Stimulated activated CD4-positive, alpha-beta T cell treated with anti-CD3 and anti-CD28 coated beads, Interleukin-4, amount 100 ng/mL, for 1 hour (primary cell): ENCODE measurements around the gene NADSYN1.
"Not testable (repeated sequence)": the region's sequence is repeated elsewhere in the genome, so short reads cannot be mapped to it uniquely, and the experiment has no call there.

Experiments
- DNase-seq: peaks from one replicate; pipeline ENCODE4 v3.0.0-alpha.2; 2020

Gene NADSYN1

DNA sequence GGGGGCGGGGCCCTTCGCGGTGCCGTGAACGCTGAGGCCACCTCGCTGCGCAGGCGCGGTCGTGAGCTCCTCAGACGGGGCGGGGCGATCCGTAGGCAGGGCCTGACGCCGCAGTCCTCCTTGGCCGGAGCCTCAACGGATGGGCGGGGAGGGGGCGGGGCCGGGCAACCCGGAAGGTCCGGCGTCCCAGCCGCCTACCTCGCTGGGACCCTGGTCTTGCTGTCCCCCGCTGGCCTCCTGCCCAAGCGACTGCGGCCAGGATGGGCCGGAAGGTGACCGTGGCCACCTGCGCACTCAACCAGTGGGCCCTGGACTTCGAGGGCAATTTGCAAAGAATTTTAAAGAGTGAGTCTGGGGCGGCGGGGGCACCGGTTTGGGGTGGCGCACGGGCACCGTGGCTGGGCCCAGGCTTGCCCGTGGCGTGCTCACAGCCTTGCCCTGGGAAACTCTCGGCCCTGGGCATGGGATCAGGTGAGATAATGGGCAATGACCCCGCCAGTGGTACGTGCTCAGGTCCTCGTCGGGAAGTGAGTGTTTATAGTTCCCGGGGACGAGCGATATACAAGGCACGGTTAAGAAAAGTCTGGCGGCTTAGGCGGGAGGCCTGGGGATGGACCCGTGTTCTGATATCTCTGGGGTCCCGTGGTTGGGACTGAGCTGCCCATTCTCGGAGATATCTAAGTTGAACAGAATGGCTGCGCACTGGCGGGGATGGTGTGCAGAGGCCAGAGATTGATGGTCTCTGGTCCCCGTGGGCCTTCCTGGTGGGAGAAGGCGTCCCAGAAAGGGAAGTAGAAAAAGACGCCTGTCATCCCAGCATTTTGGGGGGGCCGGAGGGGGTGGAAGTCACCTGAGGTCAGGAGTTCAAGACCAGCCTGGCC is at the start of gene NADSYN1:
NADSYN1 (plus strand) TSS at position 167 of the 881 bp plus-strand sequence; CDS start at position 261, 94 bp downstream.
- peak; percentile 96 for DNase-seq

DNA sequence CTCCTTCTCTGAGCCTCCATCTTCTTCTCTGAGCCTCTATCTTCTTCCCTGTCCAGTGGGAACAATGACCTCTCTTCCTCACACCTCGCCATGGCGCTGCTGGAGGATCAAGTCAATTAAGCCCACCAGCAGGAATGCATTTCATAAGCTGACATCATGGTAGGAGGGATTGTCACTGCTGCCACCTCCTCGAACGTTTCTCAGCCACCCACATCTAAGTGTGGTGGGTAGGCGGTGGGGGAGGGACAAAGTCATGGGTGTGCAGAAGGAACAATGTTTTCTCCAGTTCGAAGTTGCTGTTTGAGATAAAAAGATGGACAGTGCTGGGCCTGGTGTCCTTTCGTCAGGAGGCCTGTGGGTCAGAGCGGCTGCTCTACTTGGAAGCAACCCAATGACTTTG is 48.8 kb upstream of the NADSYN1 start:
- no peak for DNase-seq

- DNase-seq: no peak
These were observed 46.3 kb upstream of the NADSYN1 start for GRCh38 chr11:71406681-71407080.

- DNase-seq: no peak
These were observed 45.6 kb upstream of the NADSYN1 start for GRCh38 chr11:71407356-71407755.

DNA sequence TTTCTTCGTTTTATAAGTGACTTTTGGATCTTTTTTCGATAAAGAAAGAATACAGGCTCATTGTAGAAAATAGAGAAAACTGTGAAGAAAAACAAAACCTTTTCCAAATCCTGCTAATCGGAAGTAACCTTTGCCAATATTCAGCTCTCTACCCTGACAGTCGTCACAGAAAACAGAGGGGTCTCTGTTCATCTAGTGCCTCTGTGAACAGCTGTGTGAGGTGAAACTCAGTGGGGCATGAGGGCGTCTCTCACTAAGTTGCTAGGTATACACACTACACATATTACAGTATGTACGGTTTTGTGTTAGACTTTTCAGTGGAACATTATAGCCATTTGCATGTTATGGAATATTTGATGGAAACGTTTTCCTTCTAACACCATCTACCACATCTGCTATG is 44.2 kb upstream of the NADSYN1 start:
- DNase-seq: no peak

GRCh38 chr11:71410363-71410966 is 42.5 kb upstream of the NADSYN1 start:
- no peak for DNase-seq

GRCh38 chr11:71414645-71415044 is 38.4 kb upstream of the NADSYN1 start:
- no peak for DNase-seq

- DNase-seq: no peak
These were observed 34.4 kb upstream of the NADSYN1 start for GRCh38 chr11:71418643-71419042.

DNA sequence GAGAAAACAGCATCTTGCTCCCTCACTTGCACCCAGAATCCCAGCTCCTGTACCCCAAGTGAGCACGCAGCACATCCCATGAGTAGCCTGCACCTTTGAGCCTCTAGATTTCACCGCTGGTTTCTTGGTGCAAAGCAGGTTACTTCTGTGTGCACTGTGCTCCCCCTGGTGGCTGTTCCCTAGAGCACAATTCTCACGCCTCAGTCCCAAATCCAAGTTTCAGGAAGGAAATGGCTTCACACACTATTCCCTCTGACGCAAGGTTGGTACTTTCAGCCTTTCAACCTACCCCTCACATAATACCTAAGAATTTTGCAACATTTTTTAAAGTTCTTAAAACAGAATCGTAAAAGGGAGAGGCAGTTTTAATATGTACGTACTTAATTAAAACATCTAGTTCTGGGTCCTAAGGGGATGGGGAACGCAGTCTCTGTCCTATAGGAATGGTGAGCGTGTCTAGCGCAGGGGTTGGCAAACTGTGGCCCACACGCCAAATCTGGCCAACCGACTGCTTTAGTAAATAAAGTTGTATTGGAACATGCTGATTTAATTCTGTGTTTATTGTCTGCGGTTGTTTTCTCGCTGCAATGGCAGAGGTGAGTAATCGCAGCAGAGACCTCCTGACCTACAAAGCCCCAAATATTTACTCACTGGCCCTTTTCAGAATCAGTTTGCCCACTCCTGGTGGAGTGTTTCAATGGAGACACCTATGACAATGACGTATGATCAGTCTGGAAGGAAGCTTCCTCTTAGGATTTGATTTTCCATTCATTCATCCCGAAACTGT is 32.4 kb upstream of the NADSYN1 start:
- DNase-seq: no peak

- no peak for DNase-seq
These were observed 31.5 kb upstream of the NADSYN1 start for GRCh38 chr11:71421392-71421950.

GRCh38 chr11:71422318-71422717 is 30.7 kb upstream of the NADSYN1 start:
- DNase-seq: not testable (repeated sequence)

DNA sequence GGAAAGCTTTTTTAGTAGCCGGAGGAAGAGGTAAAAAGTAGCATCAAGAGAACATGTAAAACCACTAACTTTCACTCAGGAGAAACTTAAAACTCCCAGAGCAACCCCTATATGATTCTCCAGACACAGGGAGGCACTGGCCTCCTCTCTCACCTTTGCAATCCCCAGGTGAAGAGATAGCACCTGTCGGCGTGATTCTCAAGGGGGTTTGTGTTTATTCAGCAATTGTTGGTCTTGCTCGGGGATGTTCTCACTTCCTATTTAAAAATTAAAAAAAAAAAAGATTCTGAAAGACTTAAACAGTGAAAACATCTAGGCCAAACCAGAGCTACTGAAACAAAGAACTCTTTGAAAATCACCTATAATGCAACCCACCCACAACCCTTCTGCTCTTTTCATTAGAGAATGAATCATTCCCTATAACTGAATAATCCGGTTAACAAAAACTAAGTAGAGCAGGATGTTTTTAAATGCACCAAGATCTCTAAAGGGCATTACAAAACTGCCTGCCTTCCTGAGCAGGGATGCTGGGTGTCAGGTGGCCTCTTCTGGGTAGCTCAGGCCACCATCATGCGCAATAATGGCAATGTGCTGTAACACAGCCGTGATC is 29.7 kb upstream of the NADSYN1 start:
- no peak for DNase-seq

- no peak for DNase-seq
These were observed 27.6 kb upstream of the NADSYN1 start for GRCh38 chr11:71425409-71425808.

DNA sequence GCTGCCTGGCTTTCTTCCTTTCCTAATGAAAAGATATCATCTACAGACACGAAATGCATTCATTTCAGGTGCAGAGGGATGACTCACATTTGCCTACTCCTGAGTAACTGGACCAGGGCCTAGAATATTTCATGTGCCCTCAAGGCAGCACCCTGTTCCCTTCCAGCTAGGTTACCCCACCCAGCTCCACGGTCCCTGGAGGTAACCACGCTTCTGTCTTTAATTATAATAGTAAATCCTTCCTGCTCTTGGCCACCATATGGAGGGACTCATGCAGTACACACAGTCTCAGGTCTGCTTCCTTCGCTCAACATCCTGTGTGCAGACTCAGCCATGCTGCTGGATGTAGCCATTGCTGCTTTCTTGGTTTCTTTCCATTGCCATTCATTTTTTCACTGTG is 27.1 kb upstream of the NADSYN1 start:
- no peak for DNase-seq

GRCh38 chr11:71426413-71426812 is 26.6 kb upstream of the NADSYN1 start:
- no peak for DNase-seq

- no peak for DNase-seq
These were observed 24.1 kb upstream of the NADSYN1 start for GRCh38 chr11:71428861-71429435.

DNA sequence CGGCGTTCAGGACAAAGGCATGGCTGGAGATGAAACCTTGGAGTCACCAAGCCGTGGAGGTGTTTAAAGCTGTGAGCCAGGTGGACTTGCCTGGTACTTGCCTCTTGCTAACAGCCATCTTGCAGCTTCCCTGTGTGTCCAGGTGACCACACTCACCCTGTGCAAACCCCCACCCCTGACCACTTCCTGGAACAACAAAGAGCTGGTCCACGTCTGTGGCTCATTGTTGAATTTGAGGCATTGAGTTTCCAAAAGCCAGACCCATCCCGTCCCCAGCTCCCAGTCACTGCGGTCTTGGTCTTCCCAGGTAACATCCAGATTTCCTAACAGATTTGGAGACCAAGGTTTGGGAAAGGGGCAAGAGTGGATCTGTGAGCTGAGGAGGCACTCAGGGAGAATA is 23.3 kb upstream of the NADSYN1 start:
- no peak for DNase-seq

DNA sequence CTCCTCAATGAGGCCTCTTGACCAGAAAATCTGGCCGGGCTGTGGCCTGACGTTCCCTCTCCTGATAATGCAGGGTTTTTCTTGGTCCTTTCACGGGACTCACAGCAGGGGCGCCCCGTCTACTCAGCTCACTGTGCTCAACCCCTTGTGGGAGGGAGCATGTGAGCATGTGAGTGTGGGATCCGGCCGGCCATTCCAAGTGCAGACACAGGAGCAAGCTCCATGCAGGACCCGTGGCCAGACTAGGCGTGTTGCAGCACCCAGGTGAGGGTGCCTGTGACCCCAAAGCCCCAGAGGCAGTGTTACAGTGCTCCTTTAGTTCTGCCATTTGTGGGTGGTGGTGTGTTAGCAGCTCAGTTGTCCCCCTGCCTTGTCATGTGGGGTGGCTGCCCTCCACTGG is 22.8 kb upstream of the NADSYN1 start:
- DNase-seq: no peak

DNA sequence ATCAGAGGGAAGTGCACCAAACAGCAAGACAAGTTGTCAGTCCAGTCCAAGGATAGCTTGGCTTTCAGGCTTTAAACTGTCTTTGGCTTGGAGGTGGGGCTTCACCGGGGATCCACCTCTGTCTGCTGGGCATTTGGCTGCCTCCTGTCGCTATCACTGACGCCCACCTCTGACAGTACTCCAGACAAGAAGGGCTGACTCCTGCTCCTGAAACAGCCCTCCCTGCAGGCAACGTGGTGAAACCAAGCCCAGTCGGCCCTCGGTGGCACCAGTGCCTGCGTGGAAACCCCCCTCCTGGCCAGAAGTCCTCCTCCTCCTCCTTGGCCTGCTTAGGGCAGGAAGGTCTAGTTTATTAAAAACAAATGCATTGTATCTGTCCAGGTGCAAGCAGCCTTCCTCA is 21.7 kb upstream of the NADSYN1 start:
- DNase-seq: no peak

DNA sequence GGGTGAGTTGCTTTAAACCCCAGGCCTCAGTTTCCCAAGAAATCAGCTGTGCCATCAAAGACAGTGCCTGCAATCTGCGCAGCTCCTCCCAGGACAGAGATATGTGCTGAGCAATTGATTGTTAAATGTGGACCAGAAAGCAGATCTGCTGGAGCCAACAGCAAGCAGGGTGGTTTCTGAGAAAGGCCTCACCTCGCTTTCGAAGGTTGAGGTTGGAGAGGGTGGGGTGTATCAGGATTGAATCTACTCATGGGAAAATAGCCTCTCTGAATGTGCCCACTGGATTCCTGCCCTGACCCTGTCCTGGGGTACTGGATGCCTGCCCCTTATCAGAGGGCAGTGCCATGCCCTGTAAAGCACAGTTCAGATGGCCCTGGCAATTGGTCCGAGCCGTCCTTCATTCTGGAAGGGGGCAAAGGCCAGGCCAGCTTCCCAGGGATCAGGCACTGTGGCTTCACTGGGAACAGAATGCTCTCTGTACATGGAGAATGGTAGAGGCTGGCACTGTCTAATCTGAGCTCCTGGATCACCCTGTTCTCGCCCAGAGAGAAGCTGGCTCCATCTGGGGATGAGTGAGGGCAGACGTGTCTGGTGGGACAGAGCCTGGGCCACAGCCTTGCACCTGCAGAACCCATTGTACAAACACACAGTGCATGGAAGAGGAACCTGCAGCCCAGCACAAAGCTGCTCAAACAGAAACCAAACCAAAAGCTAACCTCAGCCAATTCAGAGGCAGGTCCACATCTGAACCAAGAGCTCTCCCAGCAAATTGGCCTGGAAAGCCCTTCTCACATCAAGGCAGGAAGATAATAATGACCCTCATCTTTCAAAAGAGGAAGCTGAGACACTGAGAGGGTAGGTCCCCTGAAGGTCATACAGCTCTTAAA is 20.0 kb upstream of the NADSYN1 start:
- DNase-seq: no peak
